PC-3 (cell line): Measurements from ENCODE around the gene PLA2G15.

Experiments
- EZH2 ChIP-seq: fragments of 300-600 bp; sonication (generic); IDR thresholded peaks from one replicate; pipeline ENCODE4 v1.6.1; 2017; ENCODE audit warnings: antibody characterized with exemption, mild to moderate bottlenecking, low read length; ENCODE audit not compliant: unreplicated experiment
- TF ChIP-seq, protein P1 (sequence below): fragments of 300-600 bp; sonication (generic); conservative IDR thresholded peaks from 2 replicates; pipeline ENCODE4 v1.5.1; 2017; ENCODE audit warnings: antibody characterized with exemption, low read depth, mild to moderate bottlenecking, low read length

DNA sequence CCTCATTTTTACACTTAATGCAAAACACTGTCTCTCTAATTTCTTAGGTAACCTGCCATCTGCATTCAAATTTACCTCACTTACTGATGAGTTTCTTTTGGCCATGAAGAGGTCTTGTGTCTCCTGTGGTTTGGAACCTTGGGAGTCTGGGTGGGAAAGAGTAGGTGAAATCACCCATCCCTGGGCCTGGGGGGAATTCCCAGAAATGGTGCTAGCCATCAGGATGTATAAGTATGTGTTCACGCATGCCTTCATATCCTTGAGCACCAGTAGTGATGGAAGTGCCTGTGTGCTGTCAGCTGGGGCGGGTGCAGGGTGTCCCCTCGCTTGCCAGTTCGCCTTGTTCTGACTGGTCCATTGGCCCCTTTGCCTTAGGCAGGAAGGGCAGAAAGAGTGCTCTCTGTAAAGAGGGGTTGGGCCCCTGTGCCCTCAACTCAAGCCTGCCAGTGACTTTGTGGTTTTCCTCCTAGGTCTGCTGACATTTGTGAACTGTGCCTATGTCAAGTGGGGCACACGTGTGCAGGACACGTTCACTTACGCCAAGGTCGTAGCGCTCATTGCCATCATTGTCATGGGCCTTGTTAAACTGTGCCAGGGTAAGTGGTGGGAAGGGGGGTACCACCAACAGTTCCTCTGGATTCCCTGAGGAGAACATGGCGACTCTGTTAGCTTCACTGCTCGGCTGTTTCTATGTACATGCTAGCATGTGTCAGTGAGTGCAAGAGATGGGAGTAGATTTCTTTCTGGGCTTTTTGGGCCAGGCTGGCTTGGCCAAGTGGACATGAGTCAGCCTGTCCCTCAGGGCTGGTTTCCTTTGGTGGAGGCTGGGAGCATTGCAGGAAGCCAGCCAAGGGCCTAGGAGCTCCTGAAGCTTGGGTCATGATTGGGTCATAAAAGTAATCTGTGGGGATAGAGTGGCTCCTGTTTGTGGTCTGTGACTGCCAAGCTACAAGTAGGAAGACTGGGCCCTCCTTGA, 42.4 kb downstream of the PLA2G15 start:
- TF ChIP-seq, protein P1, sequence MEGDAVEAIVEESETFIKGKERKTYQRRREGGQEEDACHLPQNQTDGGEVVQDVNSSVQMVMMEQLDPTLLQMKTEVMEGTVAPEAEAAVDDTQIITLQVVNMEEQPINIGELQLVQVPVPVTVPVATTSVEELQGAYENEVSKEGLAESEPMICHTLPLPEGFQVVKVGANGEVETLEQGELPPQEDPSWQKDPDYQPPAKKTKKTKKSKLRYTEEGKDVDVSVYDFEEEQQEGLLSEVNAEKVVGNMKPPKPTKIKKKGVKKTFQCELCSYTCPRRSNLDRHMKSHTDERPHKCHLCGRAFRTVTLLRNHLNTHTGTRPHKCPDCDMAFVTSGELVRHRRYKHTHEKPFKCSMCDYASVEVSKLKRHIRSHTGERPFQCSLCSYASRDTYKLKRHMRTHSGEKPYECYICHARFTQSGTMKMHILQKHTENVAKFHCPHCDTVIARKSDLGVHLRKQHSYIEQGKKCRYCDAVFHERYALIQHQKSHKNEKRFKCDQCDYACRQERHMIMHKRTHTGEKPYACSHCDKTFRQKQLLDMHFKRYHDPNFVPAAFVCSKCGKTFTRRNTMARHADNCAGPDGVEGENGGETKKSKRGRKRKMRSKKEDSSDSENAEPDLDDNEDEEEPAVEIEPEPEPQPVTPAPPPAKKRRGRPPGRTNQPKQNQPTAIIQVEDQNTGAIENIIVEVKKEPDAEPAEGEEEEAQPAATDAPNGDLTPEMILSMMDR, result no peak
- TF ChIP-seq EZH2, result no peak
